Effector CD4-positive, alpha-beta T cell (primary cell): ENCODE data around the gene PRMT7.

Experiments
- DNase-seq: peaks from one replicate; pipeline ENCODE4 v3.0.0-alpha.2; 2020

The PRMT7 gene

DNA sequence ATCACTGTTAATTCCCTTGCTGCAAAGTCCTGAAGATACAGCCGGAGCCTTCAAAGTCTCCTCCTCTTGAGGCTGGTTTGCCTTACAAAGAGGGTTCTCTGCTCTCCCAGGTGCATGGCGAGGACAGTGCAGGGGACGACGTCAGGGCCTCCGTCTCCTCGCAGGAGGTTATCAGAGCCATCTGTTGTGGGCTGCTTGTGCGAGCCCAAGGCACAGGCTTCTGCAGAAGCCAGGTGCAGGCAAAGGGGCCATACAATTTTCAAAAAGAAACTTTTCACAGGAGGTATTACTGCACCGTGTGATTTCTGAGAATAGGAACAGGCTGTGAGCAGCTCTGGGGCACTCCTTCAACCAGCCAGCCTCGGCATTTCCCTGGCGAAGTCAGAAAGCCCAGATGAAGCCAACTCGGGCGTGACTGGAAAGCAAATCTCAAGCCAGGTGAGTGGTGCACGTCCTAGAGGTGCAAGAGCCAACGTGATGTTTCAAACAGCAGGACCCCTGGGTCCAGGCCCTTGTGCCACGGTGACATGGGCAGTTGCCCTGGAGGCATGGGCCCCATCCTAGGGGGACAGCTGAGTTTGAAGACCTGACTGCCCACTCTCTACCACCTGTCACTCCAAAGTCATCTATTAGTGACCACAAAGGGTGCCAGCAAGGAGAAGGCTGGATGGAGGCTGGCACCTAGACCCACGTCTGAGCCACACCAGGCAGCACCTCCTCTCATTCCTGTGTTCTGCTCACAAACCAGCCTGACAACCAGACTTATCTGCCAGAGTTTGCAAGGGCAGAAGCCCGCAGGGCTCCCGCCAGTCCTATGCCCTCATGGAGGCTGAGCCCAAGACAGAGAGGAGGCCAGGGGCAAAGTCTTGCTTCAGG, 68.9 kb downstream of the PRMT7 start:
- DNase-seq = no peak

DNA sequence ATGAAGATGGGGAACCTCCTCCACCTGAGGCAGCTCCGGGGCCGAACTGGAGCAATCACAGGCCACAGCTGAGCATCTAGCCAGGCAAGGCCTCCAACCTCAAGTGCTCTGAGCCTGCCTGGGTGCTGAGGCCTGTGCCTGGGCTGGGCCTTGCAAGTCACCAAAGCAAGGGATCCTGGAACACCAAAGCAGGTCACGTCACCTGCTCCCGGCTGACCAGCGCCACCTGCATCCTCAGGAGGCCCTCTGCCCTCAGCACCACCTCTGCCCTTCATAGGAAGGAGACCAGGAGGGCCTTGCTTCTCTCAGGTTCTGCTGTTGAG, 69.5 kb downstream of the PRMT7 start:
- no peak for DNase-seq

- DNase-seq = no peak
Measured at GRCh38 chr16:68380676-68381362, 70.0 kb downstream of the PRMT7 start.

- no peak for DNase-seq
Measured at GRCh38 chr16:68381363-68381724, 70.5 kb downstream of the PRMT7 start.

DNA sequence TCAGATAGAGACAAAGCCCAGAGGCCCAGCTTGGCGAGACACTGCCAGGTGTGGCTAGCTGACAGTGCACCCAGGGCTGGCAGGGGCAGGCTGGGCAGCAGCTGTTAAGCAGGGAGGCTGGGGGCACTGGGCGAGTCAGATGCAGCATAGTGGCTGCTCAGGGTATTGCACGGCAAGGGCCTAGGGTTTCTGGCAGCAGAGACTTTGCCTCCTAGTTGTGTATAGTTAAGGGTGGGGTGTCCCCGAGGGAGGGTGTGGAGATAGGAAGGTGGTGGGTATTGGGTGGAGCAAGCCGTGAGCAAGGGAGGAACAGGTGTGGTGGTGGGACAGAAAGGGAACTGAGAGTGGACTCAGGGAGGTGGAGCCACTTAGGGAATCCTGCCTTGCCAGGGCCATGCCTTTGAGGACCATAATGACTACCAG, 71.5 kb downstream of the PRMT7 start:
- no peak for DNase-seq

DNA sequence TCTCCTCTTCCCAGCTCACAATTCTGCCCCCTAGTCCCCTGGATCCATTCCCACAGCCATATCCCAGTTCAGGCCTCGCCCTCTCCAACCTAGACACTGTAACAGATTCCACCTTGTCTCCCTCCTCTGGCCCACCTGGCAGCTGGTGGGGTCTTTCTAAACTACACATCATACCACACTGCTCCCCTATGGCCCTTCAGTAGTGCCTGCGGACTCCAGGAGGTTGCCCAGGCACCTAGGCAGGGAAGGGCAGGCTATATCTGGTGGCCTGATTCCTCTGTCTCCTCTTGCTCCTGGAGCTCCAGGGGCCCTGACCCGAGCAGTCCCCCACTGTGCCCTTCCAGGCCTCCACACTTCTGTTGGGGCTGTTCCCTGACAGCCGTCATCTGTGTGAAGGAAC, 73.0 kb downstream of the PRMT7 start:
- no peak for DNase-seq

GRCh38 chr16:68384288-68385161, 73.7 kb downstream of the PRMT7 start:
- no peak for DNase-seq

GRCh38 chr16:68385371-68385770, 74.6 kb downstream of the PRMT7 start:
- DNase-seq = no peak

DNA sequence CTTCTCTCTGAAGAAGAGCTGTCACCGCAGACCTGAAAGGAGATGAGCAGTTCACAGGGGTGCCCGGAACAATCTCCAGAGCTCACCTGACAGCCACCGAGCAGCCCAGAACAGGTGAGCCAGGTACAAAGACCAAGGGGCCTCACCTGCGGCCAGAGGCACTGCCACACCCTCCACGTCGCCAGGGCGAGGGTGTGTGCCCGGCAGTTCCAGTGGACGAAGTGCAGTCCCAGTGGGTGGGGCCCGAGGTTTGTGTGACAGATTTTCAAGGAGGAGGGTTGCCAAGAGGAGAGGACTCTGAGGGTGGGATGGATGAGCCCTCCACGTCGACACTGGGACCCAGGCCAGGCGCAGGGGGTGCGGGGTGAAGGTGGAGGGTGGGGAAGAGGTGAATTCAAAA, 75.8 kb downstream of the PRMT7 start:
- no peak for DNase-seq

- DNase-seq = no peak
Measured at GRCh38 chr16:68387301-68387700, 76.5 kb downstream of the PRMT7 start.

- DNase-seq = no peak
Measured at GRCh38 chr16:68388124-68388523, 77.3 kb downstream of the PRMT7 start.

- no peak for DNase-seq
Measured at GRCh38 chr16:68389006-68389405, 78.2 kb downstream of the PRMT7 start.

GRCh38 chr16:68389750-68390371, 79.0 kb downstream of the PRMT7 start:
- DNase-seq = no peak

- no peak for DNase-seq
Measured at GRCh38 chr16:68393333-68393732, 82.5 kb downstream of the PRMT7 start.

- DNase-seq = no peak
Measured at GRCh38 chr16:68395167-68395786, 84.5 kb downstream of the PRMT7 start.

- DNase-seq = no peak
Measured at GRCh38 chr16:68395815-68396214, 85.0 kb downstream of the PRMT7 start.

GRCh38 chr16:68396481-68396880, 85.7 kb downstream of the PRMT7 start:
- peak; percentile 33 for DNase-seq

GRCh38 chr16:68397710-68398201, 86.9 kb downstream of the PRMT7 start:
- DNase-seq = no peak

- no peak for DNase-seq
Measured at GRCh38 chr16:68399456-68399855, 88.6 kb downstream of the PRMT7 start.

- no peak for DNase-seq
Measured at GRCh38 chr16:68400083-68400923, 89.5 kb downstream of the PRMT7 start.

DNA sequence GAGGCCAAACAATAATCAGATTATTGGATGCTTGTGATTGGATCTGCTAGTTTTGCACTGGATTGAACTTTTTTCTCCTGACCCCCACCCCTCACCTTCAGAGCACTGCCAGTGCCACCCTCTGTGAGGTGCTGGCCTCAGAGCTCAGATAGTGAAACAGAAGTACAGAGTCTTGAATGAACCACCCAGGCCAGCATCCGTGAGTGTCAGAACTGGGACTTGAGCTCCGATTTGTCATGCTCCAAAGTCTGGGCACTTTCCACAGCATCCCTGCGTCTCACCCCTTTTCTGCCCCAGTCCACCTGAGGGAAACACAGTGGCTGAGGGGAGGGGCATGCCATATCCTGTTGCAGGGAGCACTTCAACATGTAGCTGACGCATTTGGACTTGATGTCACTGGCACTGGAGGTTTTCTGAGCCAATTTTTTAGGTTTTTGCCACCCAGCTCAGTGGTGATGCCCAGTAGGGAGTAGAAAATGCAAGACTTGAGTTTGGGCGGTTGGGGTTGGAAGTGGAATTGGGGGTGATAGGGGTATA, 90.2 kb downstream of the PRMT7 start:
- no peak for DNase-seq
